RWPE2 (cell line): ENCODE data around the gene RACK1.

Source experiments
- ATAC-seq: fragments of 200-7000 bp; cut with Tn5 transposase; 3 replicates; pipeline ENCODE4 v1.9.1; 2021; ENCODE audit warnings: low read depth
- DNase-seq: peaks from one replicate; pipeline ENCODE4 v3.0.0-alpha.2; 2020; ENCODE audit warnings: low spot score
- H3K27ac ChIP-seq: fragments of 450-650 bp; 2 replicates; pipeline ENCODE4 v1.5.1; 2017; ENCODE audit warnings: mild to moderate bottlenecking; ENCODE audit not compliant: poor library complexity, severe bottlenecking
- H3K27me3 ChIP-seq: fragments of 250-450 bp; sonication (Bioruptor Pico); 2 replicates; pipeline ENCODE4 v1.5.1; 2021; ENCODE audit warnings: mild to moderate bottlenecking, moderate library complexity; ENCODE audit not compliant: insufficient read depth, poor library complexity, severe bottlenecking
- H3K36me3 ChIP-seq: fragments of 250-450 bp; sonication (Bioruptor Pico); 2 replicates; pipeline ENCODE4 v1.5.1; 2020; ENCODE audit warnings: low read depth, mild to moderate bottlenecking, moderate library complexity
- H3K4me1 ChIP-seq: fragments of 250-450 bp; sonication (Bioruptor Pico); 2 replicates; pipeline ENCODE4 v1.5.1; 2021; ENCODE audit warnings: mild to moderate bottlenecking, moderate library complexity; ENCODE audit not compliant: insufficient read depth, poor library complexity, severe bottlenecking
- H3K4me3 ChIP-seq: fragments of 250-450 bp; sonication (Bioruptor Pico); 2 replicates; pipeline ENCODE4 v1.5.1; 2021; ENCODE audit warnings: mild to moderate bottlenecking, moderate library complexity; ENCODE audit not compliant: severe bottlenecking
- H3K9me3 ChIP-seq: fragments of 250-450 bp; sonication (Bioruptor Pico); 2 replicates; pipeline ENCODE4 v1.5.1; 2021; ENCODE audit warnings: mild to moderate bottlenecking, moderate library complexity; ENCODE audit not compliant: severe bottlenecking
- TF ChIP-seq, protein P1 (sequence below): fragments of 450-650 bp; IDR thresholded peaks from one replicate; pipeline ENCODE4 v1.5.1; 2017; ENCODE audit warnings: mild to moderate bottlenecking, moderate library complexity; ENCODE audit not compliant: poor library complexity, severe bottlenecking

The RACK1 gene

GRCh38 chr5:181241393-181241975, 2.2 kb downstream of the RACK1 start:
- Histone ChIP-seq H3K4me3 (peak overlapping the region; percentile 71), H3K9me3 (no peaks in the 10 kb centered on the region), H3K27ac (peak overlapping the region; percentile 94), H3K36me3 (peaks cover 70% of the 10 kb centered on the region), H3K27me3 (no peaks in the 10 kb centered on the region), H3K4me1 (peaks cover 21% of the 10 kb centered on the region)
- no peak for DNase-seq
- ATAC-seq = peak; percentile 55
- TF ChIP-seq, protein P1, sequence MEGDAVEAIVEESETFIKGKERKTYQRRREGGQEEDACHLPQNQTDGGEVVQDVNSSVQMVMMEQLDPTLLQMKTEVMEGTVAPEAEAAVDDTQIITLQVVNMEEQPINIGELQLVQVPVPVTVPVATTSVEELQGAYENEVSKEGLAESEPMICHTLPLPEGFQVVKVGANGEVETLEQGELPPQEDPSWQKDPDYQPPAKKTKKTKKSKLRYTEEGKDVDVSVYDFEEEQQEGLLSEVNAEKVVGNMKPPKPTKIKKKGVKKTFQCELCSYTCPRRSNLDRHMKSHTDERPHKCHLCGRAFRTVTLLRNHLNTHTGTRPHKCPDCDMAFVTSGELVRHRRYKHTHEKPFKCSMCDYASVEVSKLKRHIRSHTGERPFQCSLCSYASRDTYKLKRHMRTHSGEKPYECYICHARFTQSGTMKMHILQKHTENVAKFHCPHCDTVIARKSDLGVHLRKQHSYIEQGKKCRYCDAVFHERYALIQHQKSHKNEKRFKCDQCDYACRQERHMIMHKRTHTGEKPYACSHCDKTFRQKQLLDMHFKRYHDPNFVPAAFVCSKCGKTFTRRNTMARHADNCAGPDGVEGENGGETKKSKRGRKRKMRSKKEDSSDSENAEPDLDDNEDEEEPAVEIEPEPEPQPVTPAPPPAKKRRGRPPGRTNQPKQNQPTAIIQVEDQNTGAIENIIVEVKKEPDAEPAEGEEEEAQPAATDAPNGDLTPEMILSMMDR = no peak

DNA sequence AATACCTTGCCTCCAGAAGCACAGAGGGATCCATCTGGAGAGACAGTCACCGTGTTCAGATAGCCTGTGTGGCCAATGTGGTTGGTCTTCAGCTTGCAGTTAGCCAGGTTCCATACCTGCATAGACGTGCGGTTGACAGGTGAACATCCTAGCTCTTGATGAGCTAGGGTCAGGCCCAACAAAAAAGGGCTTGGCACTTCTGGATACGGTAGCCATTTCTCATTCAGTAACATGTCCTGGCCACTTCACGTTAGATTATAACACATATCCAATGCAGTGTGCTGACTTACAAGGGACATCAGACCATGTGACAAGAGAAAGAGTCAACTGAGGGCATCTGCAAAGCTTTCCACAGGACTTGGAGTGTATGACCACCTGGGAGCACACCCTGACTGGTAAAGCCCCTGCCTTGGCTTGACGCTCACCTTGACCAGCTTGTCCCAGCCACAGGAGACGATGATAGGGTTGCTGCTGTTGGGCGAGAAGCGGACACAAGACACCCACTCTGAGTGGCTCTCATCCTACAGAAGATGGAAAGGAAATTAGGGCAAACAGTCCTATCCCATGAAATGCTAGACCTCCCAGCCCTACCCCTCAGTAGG, 4.5 kb downstream of the RACK1 start:
- no peaks in the 10 kb centered on the region for H3K27me3 ChIP-seq
- TF ChIP-seq, protein P1 = no peak
- no peak overlapping the region for H3K4me3 ChIP-seq
- no peak for ATAC-seq
- no peak for DNase-seq
- H3K4me1 ChIP-seq = peaks cover 10% of the 10 kb centered on the region
- peak overlapping the region; percentile 94 for H3K27ac ChIP-seq
- no peaks in the 10 kb centered on the region for H3K9me3 ChIP-seq
- peaks cover 92% of the 10 kb centered on the region for H3K36me3 ChIP-seq

DNA sequence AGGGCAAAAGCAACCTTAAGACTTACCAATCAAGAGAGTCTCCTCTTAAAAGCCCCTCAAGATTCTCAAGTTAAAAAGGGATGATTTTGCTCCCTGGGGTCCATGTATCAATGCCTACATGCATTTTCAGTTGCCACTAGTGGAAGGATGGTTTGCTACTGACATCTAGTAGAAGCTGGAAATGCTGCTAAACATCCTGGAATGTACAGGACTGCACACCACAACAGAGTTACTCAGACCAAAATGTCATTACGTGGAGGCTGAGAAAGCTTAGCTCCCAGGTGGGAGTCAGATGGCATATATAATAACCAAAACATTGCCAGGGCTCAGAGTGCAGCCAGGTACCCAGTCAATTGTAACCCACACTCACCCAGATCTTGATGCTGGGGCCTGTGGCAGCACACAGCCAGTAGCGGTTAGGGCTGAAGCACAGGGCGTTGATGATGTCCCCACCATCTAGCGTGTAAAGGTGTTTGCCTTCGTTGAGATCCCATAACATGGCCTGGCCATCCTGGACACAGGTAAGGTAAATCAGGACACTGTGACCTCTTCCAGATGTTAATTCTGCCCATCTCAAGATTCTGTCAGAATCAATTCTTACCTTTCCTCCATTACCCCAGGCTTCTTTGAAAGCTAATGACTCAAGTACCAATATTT, 5.8 kb downstream of the RACK1 start:
- Histone ChIP-seq H3K36me3 (peaks cover 94% of the 10 kb centered on the region), H3K9me3 (no peaks in the 10 kb centered on the region), H3K4me3 (no peak overlapping the region), H3K27ac (peak overlapping the region; percentile 94), H3K4me1 (peaks cover 10% of the 10 kb centered on the region), H3K27me3 (no peaks in the 10 kb centered on the region)
- TF ChIP-seq, protein P1 = no peak
- ATAC-seq = no peak
- no peak for DNase-seq

DNA sequence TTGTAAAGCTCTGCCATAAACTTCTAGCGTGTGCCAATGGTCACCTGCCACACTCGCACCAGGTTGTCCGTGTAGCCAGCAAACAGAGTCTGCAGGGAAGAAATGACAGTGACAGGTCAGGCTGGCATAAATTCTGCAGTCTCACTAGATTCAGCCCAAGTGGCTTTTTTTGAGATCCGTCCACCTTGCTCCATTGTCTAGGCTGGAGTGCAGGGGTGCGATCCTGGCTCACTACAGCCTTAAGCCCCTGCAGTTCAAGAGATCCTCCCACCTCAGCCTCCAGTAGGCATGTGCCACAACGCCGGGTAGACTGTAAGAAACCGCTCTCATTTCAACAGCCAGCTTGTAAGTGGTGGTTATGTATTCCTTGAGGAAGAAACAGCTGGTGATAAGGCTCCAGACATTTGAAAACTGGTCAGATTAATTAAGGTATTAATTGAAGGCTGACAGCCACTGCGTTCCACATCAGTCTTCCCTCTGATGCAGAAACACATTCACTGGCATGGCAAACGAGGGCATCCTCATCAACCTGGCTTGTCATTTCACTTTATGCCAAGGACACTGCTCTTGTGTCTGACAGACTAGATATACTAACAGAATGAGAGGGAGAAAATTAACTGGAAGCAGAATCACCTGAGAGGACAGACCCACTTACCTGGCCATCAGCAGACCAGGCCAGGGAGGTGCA, 6.6 kb downstream of the RACK1 start:
- H3K4me1 ChIP-seq = peaks cover 8% of the 10 kb centered on the region
- H3K27me3 ChIP-seq = no peaks in the 10 kb centered on the region
- no peaks in the 10 kb centered on the region for H3K9me3 ChIP-seq
- DNase-seq (no peak), ATAC-seq (no peak)
- H3K4me3 ChIP-seq = no peak overlapping the region
- TF ChIP-seq, protein P1 = no peak
- peaks cover 94% of the 10 kb centered on the region for H3K36me3 ChIP-seq
- peak overlapping the region; percentile 94 for H3K27ac ChIP-seq
